Right ventricle myocardium superior (tissue), 1 donor: ENCODE data around the gene ABHD17B. TPM values are rescaled to one million over a fixed set of nuclear protein-coding genes. Genes with fewer than 3 reads are reported as not detected.

ENCODE experiments used
- ATAC-seq: fragments of 200-7000 bp; cut with Tn5 transposase; one replicate; pipeline ENCODE4 v1.9.1; 2020; ENCODE audit warnings: mild to moderate bottlenecking; ENCODE audit not compliant: poor library complexity
- DNase-seq: peaks from one replicate; pipeline ENCODE4 v3.0.0-alpha.2; 2020
- intact Hi-C: fragments of 100-400 bp; cut with DNase I; formaldehyde crosslinking; loops from one replicate; pipeline ENCODE4 v1.11.2; 2022
- total RNA-seq: library from RNA; stranded (reverse); fragmentation: NEBNext Ultra II Directional; extraction: Animal tissue kit (Norgen Biotek cat#: 25700); gene quantifications from one replicate; pipeline ENCODE4 v1.2.1, GENCODE V29; 2021
- donor health status: DM: no; HTN: yes; CAD: no; lungs with severe emphysema.

The ABHD17B gene
- total RNA-seq, 1 donor from 2014 or later, result 10.8 TPM

- ATAC-seq (no peak), DNase-seq (no peak)
- intact Hi-C loops, result no loop called here
Observed at GRCh38 chr9:71887362-71887761, 23.6 kb downstream of the ABHD17B start.

- ATAC-seq, result no peak
- intact Hi-C loops, result no loop called here
- DNase-seq, result no peak
Observed at GRCh38 chr9:71886541-71886940, 24.5 kb downstream of the ABHD17B start.

GRCh38 chr9:71886015-71886414 is 25.0 kb downstream of the ABHD17B start:
- no peak for DNase-seq
- intact Hi-C loops, result no loop called here
- ATAC-seq, result no peak

- intact Hi-C loops, result no loop called here
- DNase-seq (no peak), ATAC-seq (no peak)
Observed at GRCh38 chr9:71885467-71885866, 25.5 kb downstream of the ABHD17B start.

DNA sequence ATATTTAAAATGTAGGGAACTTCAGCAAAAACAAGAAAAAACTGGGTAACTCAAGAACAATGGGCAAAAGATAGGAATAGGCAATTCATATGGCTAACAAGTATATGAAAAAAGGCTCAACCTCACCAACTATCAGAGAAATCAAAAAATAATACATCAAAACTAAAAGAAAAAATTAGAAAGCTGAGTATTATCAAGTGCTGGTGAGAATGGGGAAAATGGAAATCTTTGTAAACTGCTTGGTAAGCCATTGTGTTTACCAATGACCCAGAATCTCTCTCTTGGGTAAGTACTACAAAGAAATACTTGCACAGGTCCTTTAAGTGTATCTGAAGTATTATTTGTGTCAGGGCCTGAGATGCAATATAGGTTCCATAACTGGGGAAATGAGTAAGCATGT is 27.0 kb downstream of the ABHD17B start:
- intact Hi-C loops, result no loop called here
- ATAC-seq (no peak), DNase-seq (no peak)

- DNase-seq (no peak), ATAC-seq (no peak)
- intact Hi-C loops, result no loop called here
Observed at GRCh38 chr9:71879644-71880174, 31.3 kb downstream of the ABHD17B start.

DNA sequence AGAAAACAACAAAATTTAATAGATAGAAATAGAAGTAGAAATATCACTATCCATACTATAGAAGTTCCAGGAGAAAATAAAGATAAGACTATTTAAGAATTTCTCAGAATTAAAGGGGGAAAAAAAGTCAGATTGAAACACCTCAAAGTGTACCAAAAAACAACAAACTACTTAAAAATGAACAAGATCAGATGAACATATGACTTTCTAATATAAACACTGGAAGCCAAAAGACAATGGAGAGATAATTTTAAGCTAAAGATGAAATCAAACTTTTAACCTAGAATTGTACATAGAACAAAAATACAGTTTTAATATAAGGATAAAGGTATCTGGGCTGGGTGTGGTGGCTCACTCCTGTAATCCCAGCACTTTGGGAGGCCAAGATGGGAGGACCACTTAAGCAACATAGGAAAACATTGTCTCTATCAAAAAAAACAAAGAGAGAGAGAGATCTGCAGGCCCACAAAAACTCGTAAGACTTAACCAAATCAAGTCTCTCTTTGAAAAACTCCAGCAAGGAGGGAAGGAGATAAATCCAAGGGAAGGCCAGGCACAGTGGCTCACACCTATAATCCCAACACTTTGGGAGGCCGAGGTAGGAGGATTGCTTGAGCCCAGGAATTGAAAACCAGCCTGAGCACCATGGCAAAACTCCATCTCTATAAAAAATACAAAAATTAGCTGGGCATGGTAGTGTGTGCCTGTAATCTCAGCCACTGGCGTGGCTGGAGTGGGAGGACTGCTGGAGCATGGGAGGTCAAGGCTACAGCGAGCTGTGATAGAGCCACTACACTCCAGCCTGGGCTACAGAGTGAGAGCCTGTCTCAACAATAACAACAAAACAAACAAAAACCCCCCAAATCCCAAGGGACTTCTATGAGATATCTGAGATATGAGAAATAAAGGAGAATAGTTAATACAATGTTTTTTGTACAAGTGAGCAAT is 32.4 kb downstream of the ABHD17B start:
- no peak for DNase-seq
- no peak for ATAC-seq
- intact Hi-C loops, result no loop called here

- ATAC-seq (no peak), DNase-seq (no peak)
- intact Hi-C loops, result no loop called here
Observed at GRCh38 chr9:71876829-71877228, 34.2 kb downstream of the ABHD17B start.

DNA sequence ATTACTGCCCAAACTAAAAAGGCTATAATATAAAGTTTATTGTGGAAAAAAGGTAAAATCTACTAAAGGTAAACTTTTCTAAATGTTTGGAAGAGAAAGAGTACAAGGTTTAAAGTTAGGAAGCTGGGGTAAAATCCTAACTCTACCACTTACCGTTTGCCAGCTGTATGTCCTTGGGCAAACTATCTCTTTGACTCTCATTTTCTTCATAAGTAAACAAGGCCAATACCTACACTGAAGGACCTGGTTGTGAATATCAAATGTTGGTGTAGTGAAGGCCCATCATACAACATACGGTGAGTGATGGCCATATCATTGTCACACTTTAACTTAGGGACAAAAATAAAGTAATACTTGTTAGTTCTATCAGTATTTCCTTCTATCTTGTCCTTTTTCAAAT is 34.9 kb downstream of the ABHD17B start:
- ATAC-seq (no peak), DNase-seq (no peak)
- intact Hi-C loops, result no loop called here

DNA sequence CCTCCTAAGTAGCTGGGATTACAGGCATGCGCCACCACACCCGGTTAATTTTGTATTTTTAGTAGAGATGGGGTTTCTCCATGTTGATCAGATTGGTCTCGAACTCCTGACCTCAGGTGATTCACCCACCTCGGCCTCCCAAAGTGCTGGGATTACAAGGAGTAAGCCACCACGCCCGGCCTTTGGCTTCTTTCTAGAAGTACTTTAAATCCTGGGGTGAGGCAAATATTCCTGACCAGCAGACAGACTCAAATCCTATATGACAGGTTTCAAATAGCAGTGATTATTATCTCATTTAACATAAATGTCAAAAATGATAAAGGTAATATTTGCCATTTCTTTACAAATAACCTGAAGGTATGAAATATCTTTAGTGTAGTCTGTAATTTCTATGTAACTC is 35.6 kb downstream of the ABHD17B start:
- intact Hi-C loops, result no loop called here
- no peak for DNase-seq
- no peak for ATAC-seq

DNA sequence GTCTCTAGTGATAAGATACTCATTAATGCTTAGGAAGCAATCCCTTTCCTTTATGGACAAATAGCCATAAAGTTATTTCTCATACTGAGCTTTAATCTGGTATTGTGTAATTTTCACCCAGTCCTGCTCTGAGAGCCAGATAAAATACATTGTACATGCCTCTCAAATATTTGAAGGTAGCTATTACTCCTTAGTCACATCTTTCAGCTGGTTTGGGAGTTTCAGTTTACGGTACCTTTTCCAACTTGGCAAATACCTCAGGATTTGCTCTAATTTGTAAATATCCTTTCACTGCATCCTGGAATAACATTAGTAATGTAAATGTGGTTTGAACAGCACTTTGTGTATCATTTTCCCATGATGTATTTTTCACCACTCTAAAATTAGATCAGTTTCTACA is 47.4 kb downstream of the ABHD17B start:
- intact Hi-C loops, result no loop called here
- no peak for ATAC-seq
- no peak for DNase-seq

DNA sequence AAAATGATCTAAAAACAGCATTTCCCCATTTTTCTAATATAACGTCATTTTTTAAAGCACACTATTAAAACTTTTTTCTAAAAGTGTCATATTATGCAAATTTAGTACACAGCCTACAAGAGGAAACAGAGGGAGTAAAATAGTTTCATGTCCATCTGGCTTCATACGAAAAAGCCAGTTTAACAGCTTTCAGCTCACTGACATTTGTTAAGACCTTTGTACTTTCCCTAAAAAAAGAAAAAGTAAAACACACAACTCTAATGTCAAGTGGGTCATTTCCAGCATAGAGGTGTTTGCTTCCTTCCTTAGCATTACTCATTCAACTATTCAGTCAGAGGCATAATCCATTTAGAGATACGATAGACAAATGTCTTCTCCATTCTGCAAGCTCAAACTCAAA is 49.4 kb downstream of the ABHD17B start:
- no peak for DNase-seq
- ATAC-seq, result no peak
- intact Hi-C loops, result no loop called here

DNA sequence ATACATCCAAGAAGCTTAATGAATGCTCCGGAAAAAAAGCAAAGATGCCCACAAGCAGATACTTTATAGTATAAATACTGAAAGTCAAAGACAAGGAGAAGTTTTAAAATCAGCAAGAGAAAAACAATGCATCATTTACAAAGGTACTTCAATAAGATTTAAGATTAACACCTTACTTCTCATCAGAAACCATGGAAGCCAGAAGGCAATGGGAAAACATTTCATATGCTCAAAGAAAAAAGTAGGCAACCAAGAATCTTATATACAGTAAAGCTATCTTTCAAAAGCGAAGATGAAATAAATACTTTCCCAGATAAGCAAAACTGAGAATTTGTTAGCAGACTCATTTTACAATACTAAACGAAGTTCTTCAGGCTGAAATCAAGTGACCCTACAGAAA is 51.1 kb downstream of the ABHD17B start:
- DNase-seq, result no peak
- ATAC-seq, result no peak
- intact Hi-C loops, result no loop called here

GRCh38 chr9:71858812-71859211 is 52.2 kb downstream of the ABHD17B start:
- DNase-seq (no peak), ATAC-seq (no peak)
- intact Hi-C loops, result no loop called here

GRCh38 chr9:71858102-71858798 is 52.7 kb downstream of the ABHD17B start:
- ATAC-seq (no peak), DNase-seq (no peak)
- intact Hi-C loops, result no loop called here

DNA sequence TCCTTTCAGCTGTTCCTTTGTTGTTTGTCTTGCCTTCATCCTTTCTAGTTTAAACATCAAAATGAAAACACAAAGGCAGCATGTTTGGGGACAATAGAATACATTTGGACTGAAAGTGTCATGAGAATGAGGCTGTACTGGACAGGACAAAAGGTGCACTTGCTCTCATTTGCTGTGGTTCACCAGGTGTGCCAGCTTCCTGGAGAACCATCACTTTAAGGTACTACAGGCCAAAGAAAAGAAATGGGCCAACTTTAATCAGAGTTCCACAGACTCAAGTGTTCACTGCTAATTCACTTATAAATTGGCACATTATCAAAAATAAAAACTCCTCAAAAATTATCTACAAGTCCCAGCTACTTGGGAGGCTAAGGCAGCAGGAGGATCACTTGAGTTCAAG is 53.8 kb downstream of the ABHD17B start:
- ATAC-seq, result no peak
- intact Hi-C loops, result no loop called here

GRCh38 chr9:71854811-71855210 is 56.2 kb downstream of the ABHD17B start:
- DNase-seq (no peak), ATAC-seq (no peak)
- intact Hi-C loops, result no loop called here

More for the DNA sequence above, 53.8 kb downstream of the ABHD17B start:
- no peak for DNase-seq

GRCh38 chr9:71853084-71853483 is 57.9 kb downstream of the ABHD17B start:
- ATAC-seq (no peak), DNase-seq (no peak)
- intact Hi-C loops, result no loop called here

- DNase-seq, result no peak
- no peak for ATAC-seq
- intact Hi-C loops, result no loop called here
Observed at GRCh38 chr9:71850996-71851395, 60.0 kb downstream of the ABHD17B start.

DNA sequence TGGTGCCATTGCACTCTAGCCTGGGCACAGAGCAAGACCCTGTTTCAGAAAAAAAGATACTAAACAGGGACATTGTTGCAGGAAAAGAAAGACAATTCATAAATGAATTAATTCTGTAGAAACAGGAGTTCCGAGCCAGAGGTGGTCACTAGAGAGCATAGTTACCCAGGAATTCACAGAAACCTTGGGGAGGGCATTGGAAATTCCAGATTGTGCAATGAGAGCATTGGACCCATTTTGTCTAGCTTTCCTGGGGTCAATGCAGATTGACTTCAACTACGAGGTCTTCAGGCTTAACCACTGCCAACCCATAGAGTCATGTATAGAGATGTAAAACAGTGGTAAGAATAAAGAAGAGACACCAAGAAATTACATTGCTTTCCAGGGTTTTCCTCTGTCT is 63.1 kb downstream of the ABHD17B start:
- ATAC-seq, result no peak
- no peak for DNase-seq
- intact Hi-C loops, result no loop called here
